Measurements from ENCODE around the gene DCC.

DNA sequence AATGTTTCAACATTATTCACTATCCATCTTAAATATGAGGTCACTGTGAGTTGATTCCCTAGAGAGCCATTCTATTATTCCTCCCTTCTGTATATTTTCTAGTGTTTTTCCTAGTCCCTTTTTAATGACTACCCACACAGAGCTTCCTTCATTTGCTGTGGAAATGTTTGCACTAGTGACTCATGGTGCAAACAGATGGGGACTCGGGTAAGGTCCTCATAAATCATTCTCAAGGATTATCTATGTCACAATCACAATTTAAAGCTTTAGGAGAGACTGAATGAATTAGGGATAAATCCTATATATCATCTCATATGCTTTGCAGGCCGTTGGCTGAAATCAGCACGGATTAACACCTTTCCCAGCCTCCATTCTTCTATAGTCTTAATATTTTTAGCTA, 159.6 kb downstream of the DCC start:
- TF ChIP-seq POLR3G (IDR thresholded peaks at IDR 0.05; ENCODE audit: extremely low read depth, insufficient read length, insufficient replicate concordance), result no peak
- TF ChIP-seq WHSC1 (IDR thresholded peaks at IDR 0.05; ENCODE audit: low read length), result no peak
- TF ChIP-seq EZH2 (IDR thresholded peaks at IDR 0.05; ENCODE audit: borderline replicate concordance, low read depth, low read length), result no peak
- TF ChIP-seq, protein P1, sequence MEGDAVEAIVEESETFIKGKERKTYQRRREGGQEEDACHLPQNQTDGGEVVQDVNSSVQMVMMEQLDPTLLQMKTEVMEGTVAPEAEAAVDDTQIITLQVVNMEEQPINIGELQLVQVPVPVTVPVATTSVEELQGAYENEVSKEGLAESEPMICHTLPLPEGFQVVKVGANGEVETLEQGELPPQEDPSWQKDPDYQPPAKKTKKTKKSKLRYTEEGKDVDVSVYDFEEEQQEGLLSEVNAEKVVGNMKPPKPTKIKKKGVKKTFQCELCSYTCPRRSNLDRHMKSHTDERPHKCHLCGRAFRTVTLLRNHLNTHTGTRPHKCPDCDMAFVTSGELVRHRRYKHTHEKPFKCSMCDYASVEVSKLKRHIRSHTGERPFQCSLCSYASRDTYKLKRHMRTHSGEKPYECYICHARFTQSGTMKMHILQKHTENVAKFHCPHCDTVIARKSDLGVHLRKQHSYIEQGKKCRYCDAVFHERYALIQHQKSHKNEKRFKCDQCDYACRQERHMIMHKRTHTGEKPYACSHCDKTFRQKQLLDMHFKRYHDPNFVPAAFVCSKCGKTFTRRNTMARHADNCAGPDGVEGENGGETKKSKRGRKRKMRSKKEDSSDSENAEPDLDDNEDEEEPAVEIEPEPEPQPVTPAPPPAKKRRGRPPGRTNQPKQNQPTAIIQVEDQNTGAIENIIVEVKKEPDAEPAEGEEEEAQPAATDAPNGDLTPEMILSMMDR (IDR thresholded peaks at IDR 0.05 in 2 of 3, conservative IDR thresholded peaks at IDR 0.05 in 1 of 3; ENCODE audit: insufficient read depth in 2 of 3, low read depth in 1 of 3, low read length in 3 of 3), result no peak
- TF ChIP-seq POLR2A (conservative IDR thresholded peaks at IDR 0.05), result no peak
- TF ChIP-seq, protein P2, sequence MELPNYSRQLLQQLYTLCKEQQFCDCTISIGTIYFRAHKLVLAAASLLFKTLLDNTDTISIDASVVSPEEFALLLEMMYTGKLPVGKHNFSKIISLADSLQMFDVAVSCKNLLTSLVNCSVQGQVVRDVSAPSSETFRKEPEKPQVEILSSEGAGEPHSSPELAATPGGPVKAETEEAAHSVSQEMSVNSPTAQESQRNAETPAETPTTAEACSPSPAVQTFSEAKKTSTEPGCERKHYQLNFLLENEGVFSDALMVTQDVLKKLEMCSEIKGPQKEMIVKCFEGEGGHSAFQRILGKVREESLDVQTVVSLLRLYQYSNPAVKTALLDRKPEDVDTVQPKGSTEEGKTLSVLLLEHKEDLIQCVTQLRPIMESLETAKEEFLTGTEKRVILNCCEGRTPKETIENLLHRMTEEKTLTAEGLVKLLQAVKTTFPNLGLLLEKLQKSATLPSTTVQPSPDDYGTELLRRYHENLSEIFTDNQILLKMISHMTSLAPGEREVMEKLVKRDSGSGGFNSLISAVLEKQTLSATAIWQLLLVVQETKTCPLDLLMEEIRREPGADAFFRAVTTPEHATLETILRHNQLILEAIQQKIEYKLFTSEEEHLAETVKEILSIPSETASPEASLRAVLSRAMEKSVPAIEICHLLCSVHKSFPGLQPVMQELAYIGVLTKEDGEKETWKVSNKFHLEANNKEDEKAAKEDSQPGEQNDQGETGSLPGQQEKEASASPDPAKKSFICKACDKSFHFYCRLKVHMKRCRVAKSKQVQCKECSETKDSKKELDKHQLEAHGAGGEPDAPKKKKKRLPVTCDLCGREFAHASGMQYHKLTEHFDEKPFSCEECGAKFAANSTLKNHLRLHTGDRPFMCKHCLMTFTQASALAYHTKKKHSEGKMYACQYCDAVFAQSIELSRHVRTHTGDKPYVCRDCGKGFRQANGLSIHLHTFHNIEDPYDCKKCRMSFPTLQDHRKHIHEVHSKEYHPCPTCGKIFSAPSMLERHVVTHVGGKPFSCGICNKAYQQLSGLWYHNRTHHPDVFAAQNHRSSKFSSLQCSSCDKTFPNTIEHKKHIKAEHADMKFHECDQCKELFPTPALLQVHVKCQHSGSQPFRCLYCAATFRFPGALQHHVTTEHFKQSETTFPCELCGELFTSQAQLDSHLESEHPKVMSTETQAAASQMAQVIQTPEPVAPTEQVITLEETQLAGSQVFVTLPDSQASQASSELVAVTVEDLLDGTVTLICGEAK (IDR thresholded peaks at IDR 0.05), result no peak
- TF ChIP-seq, protein P2 (CRISPR knock-in tag; IDR thresholded peaks at IDR 0.05), result no peak
- no peak for TF ChIP-seq POLR2AphosphoS5 (IDR thresholded peaks at IDR 0.05; ENCODE audit: control insufficient read depth, insufficient read depth, low read depth, low read length)
- TF ChIP-seq, protein P3, sequence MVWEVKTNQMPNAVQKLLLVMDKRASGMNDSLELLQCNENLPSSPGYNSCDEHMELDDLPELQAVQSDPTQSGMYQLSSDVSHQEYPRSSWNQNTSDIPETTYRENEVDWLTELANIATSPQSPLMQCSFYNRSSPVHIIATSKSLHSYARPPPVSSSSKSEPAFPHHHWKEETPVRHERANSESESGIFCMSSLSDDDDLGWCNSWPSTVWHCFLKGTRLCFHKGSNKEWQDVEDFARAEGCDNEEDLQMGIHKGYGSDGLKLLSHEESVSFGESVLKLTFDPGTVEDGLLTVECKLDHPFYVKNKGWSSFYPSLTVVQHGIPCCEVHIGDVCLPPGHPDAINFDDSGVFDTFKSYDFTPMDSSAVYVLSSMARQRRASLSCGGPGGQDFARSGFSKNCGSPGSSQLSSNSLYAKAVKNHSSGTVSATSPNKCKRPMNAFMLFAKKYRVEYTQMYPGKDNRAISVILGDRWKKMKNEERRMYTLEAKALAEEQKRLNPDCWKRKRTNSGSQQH (CRISPR knock-in tag; IDR thresholded peaks at IDR 0.05), result no peak
- no peak for TF ChIP-seq NFYB (IDR thresholded peaks at IDR 0.05; ENCODE audit: extremely low read depth, insufficient read length)
- TF ChIP-seq, protein P4, sequence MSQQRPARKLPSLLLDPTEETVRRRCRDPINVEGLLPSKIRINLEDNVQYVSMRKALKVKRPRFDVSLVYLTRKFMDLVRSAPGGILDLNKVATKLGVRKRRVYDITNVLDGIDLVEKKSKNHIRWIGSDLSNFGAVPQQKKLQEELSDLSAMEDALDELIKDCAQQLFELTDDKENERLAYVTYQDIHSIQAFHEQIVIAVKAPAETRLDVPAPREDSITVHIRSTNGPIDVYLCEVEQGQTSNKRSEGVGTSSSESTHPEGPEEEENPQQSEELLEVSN (IDR thresholded peaks at IDR 0.05; ENCODE audit: borderline replicate concordance in 1 of 2, extremely low read depth in 1 of 2, insufficient read depth in 1 of 2, insufficient read length in 1 of 2, low read depth in 1 of 2, low read length in 1 of 2, poor library complexity in 1 of 2, severe bottlenecking in 1 of 2), result no peak

Data from K562 (cell line).